SK-N-MC (cell line): ENCODE results near the gene AOX1.

Source experiments
- EZH2 ChIP-seq: fragments of 200-600 bp; sonication (generic); IDR thresholded peaks from one replicate; pipeline ENCODE4 v1.6.1; 2017; ENCODE audit warnings: antibody characterized with exemption
- POLR2AphosphoS5 ChIP-seq: IDR thresholded peaks from 2 replicates; pipeline ENCODE4 v1.6.1; 2012; ENCODE audit warnings: mild to moderate bottlenecking, low read depth, low read length, borderline replicate concordance

DNA sequence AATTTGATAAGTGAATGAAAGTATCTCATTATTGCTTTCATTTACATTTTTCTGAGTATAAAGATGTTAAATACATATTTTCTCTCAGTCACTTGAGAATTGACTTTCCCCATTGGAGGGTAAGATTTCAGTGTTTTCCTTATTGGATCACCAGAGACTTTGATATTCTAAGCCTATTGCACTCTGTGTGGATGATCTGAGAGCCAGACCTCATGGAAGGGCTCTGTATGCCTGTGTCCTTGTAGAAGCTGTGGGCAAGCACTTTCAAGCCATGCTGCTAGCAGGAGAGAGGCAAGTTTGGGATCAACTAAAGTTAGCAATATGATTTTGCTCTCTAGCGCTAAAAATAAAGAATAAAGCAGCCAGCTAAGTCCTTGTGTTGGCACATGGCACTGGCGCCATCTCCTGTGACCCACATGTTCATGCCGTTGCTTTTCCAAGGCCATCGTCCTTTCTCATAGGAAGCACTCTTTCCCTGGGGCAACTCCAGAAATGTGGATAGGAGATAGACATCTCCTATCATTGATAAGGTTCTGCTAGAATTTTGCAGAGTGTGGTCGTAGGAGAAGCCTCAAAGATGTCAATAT lies 72.6 kb downstream of the AOX1 start:
- no peak for TF ChIP-seq POLR2AphosphoS5
- no peak for TF ChIP-seq EZH2
